GM23248 (cell line): ENCODE measurements around the gene KLHL4. TPM values are rescaled to one million over a fixed set of nuclear protein-coding genes. Genes with fewer than 3 reads are reported as not detected.

ENCODE experiments used
- DNase-seq: peaks from one replicate; pipeline ENCODE4 v3.0.0-alpha.2; 2015
- H2AFZ ChIP-seq: fragments of 200-600 bp; sonication (generic); 2 replicates; pipeline ENCODE4 v1.6.1; 2016; ENCODE audit warnings: antibody characterized with exemption
- H3F3A ChIP-seq: fragments of 200-600 bp; sonication (generic); 2 replicates; pipeline ENCODE4 v1.6.1; 2016; ENCODE audit warnings: mild to moderate bottlenecking, antibody characterized with exemption, mixed run types; ENCODE audit not compliant: insufficient read depth
- H3K27ac ChIP-seq: fragments of 200-600 bp; sonication (generic); 2 replicates; pipeline ENCODE4 v1.5.1; 2016; ENCODE audit warnings: mild to moderate bottlenecking
- H3K27me3 ChIP-seq: fragments of 200-600 bp; sonication (generic); replicated peaks from 2 replicates; pipeline ENCODE4 v1.6.1; 2016; ENCODE audit warnings: mild to moderate bottlenecking; ENCODE audit not compliant: insufficient read depth
- H3K36me3 ChIP-seq: fragments of 200-600 bp; sonication (generic); 2 replicates; pipeline ENCODE4 v1.6.1; 2016; ENCODE audit warnings: low read depth, mild to moderate bottlenecking
- H3K4me1 ChIP-seq: fragments of 200-600 bp; sonication (generic); 2 replicates; pipeline ENCODE4 v1.6.1; 2016; ENCODE audit warnings: mild to moderate bottlenecking; ENCODE audit not compliant: insufficient read depth
- H3K4me2 ChIP-seq: fragments of 200-600 bp; sonication (generic); one replicate; pipeline ENCODE4 v1.6.1; 2016; ENCODE audit warnings: mild to moderate bottlenecking; ENCODE audit not compliant: unreplicated experiment
- H3K4me3 ChIP-seq: fragments of 200-600 bp; sonication (generic); 2 replicates; pipeline ENCODE4 v1.5.1; 2016; ENCODE audit warnings: mild to moderate bottlenecking
- H3K79me2 ChIP-seq: fragments of 200-600 bp; sonication (generic); 2 replicates; pipeline ENCODE4 v1.6.1; 2016; ENCODE audit warnings: mild to moderate bottlenecking; ENCODE audit not compliant: insufficient read depth
- H3K9ac ChIP-seq: fragments of 200-600 bp; sonication (generic); 2 replicates; pipeline ENCODE4 v1.6.1; 2016; ENCODE audit warnings: mild to moderate bottlenecking
- H3K9me2 ChIP-seq: fragments of 200-600 bp; sonication (generic); 2 replicates; pipeline ENCODE4 v1.6.1; 2016; ENCODE audit warnings: mixed run types, mild to moderate bottlenecking, moderate library complexity; ENCODE audit not compliant: insufficient read depth
- H3K9me3 ChIP-seq: fragments of 200-600 bp; sonication (generic); one replicate; pipeline ENCODE4 v1.6.1; 2017; ENCODE audit warnings: low read depth
- H4K20me1 ChIP-seq: fragments of 200-600 bp; sonication (generic); 2 replicates; pipeline ENCODE4 v1.6.0; 2016; ENCODE audit not compliant: insufficient read depth
- EZH2 ChIP-seq: fragments of 200-600 bp; sonication (generic); IDR thresholded peaks from 2 replicates; pipeline ENCODE4 v1.6.1; 2018; ENCODE audit warnings: antibody characterized with exemption, mild to moderate bottlenecking; ENCODE audit not compliant: insufficient read depth, poor library complexity, severe bottlenecking
- EZH2phosphoT487 ChIP-seq: fragments of 200-600 bp; sonication (generic); IDR thresholded peaks from 2 replicates; pipeline ENCODE4 v1.6.1; 2018; ENCODE audit warnings: antibody characterized with exemption, moderate library complexity, mild to moderate bottlenecking, low read depth; ENCODE audit not compliant: insufficient read depth
- WGBS, 2 experiments: methylation state at CpG; one replicate each; pipeline ENCODE4 v1.1.6; 2015 to 2017; ENCODE audit warnings: low lambda C conversion rate in 2 of 2, low coverage in 1 of 2; ENCODE audit errors: missing lambda C conversion rate in 2 of 2; 5-methylcytosine and 5-hydroxymethylcytosine counted together
- in situ Hi-C: fragments of 300-500 bp; cut with MboI; formaldehyde crosslinking; loops from 2 replicates; pipeline ENCODE4 v1.15.0; 2020
- polyA plus RNA-seq: library from polyadenylated mRNA; unstranded; fragments of >200 nt; fragmentation: Nextera tagmentation; extraction: Ambion mirVana; gene quantifications from 2 replicates; pipeline ENCODE4 v1.2.1, GENCODE V29; 2016
- total RNA-seq: library from RNA; depleted of rRNA; stranded (reverse); fragments of >200 nt; shearing (Covaris generic); gene quantifications from 2 replicates; pipeline ENCODE4 v1.2.3, GENCODE V29; 2014

KLHL4 gene
- total and polyA plus RNA-seq, 2 experiments from 2014 or later: 0.11 TPM; not detected in 1

GRCh38 chrX:87528487-87528886 is 10.9 kb downstream of the KLHL4 start:
- no peak for DNase-seq
- Histone ChIP-seq H4K20me1 (no peaks in the 10 kb centered on the region), H3K9ac (no peak overlapping the region), H3K4me2 (no peak overlapping the region), H2AFZ (no peak overlapping the region), H3K4me1 (no peaks in the 10 kb centered on the region), H3K4me3 (no peak overlapping the region), H3K36me3 (no peaks in the 10 kb centered on the region), H3K79me2 (no peaks in the 10 kb centered on the region), H3K9me3 (no peaks in the 10 kb centered on the region), H3K27me3 (no peaks in the 10 kb centered on the region), H3F3A (no peaks in the 10 kb centered on the region), H3K27ac (no peak overlapping the region), H3K9me2 (no peaks in the 10 kb centered on the region)
- 26 to 36% methylated on average over 9 to 10 of the region's 10 CpGs for WGBS, 2 experiments
- in situ Hi-C loops: no loop called here
- TF ChIP-seq EZH2 (no peak), EZH2phosphoT487 (no peak)

- WGBS, 2 experiments: 0 to 11% methylated on average over 1 of the region's 1 CpG
- H3K9ac ChIP-seq: no peak overlapping the region
- H3K79me2 ChIP-seq: no peaks in the 10 kb centered on the region
- H4K20me1 ChIP-seq: no peaks in the 10 kb centered on the region
- in situ Hi-C loops: no loop called here
- no peak overlapping the region for H3K4me3 ChIP-seq
- no peak overlapping the region for H2AFZ ChIP-seq
- H3K27ac ChIP-seq: no peak overlapping the region
- H3K4me1 ChIP-seq: no peaks in the 10 kb centered on the region
- no peak for DNase-seq
- H3K36me3 ChIP-seq: no peaks in the 10 kb centered on the region
- TF ChIP-seq EZH2phosphoT487 (no peak), EZH2 (no peak)
- no peak overlapping the region for H3K4me2 ChIP-seq
- no peaks in the 10 kb centered on the region for H3K27me3 ChIP-seq
- no peaks in the 10 kb centered on the region for H3K9me3 ChIP-seq
- H3K9me2 ChIP-seq: no peaks in the 10 kb centered on the region
- H3F3A ChIP-seq: no peaks in the 10 kb centered on the region
These were observed 54.4 kb downstream of the KLHL4 start for GRCh38 chrX:87571964-87572363.

- Histone ChIP-seq H2AFZ (no peak overlapping the region), H3K4me3 (no peak overlapping the region), H4K20me1 (no peaks in the 10 kb centered on the region), H3K27ac (no peak overlapping the region), H3K4me2 (no peak overlapping the region), H3K9me2 (no peaks in the 10 kb centered on the region), H3K27me3 (no peaks in the 10 kb centered on the region), H3F3A (no peaks in the 10 kb centered on the region), H3K4me1 (no peaks in the 10 kb centered on the region), H3K9ac (no peak overlapping the region), H3K36me3 (no peaks in the 10 kb centered on the region), H3K9me3 (no peaks in the 10 kb centered on the region), H3K79me2 (no peaks in the 10 kb centered on the region)
- in situ Hi-C loops: no loop called here
- no peak for DNase-seq
- WGBS, 2 experiments: 5 to 7% methylated on average over 3 of the region's 3 CpGs
- TF ChIP-seq EZH2phosphoT487 (no peak), EZH2 (no peak)
These were observed 55.3 kb downstream of the KLHL4 start for GRCh38 chrX:87572901-87573300.

GRCh38 chrX:87578978-87579377 is 61.4 kb downstream of the KLHL4 start:
- Histone ChIP-seq H3K4me1 (no peaks in the 10 kb centered on the region), H3F3A (no peaks in the 10 kb centered on the region), H3K9me3 (no peaks in the 10 kb centered on the region), H3K27ac (no peak overlapping the region), H3K9me2 (no peaks in the 10 kb centered on the region), H3K36me3 (no peaks in the 10 kb centered on the region), H2AFZ (no peak overlapping the region), H3K4me3 (no peak overlapping the region), H4K20me1 (no peaks in the 10 kb centered on the region), H3K9ac (no peak overlapping the region), H3K79me2 (no peaks in the 10 kb centered on the region), H3K4me2 (no peak overlapping the region), H3K27me3 (no peaks in the 10 kb centered on the region)
- no peak for DNase-seq
- 0 to 25% methylated on average over 1 of the region's 1 CpG for WGBS, 2 experiments
- TF ChIP-seq EZH2phosphoT487 (no peak), EZH2 (no peak)
- in situ Hi-C loops: no loop called here

- no peak overlapping the region for H3K4me2 ChIP-seq
- TF ChIP-seq EZH2phosphoT487 (no peak), EZH2 (no peak)
- H3K9me3 ChIP-seq: no peaks in the 10 kb centered on the region
- DNase-seq: no peak
- no peaks in the 10 kb centered on the region for H3K79me2 ChIP-seq
- no peaks in the 10 kb centered on the region for H4K20me1 ChIP-seq
- no peak overlapping the region for H3K4me3 ChIP-seq
- no peak overlapping the region for H2AFZ ChIP-seq
- in situ Hi-C loops: no loop called here
- no peaks in the 10 kb centered on the region for H3K36me3 ChIP-seq
- H3K4me1 ChIP-seq: no peaks in the 10 kb centered on the region
- H3K27me3 ChIP-seq: no peaks in the 10 kb centered on the region
- no peak overlapping the region for H3K9ac ChIP-seq
- no peak overlapping the region for H3K27ac ChIP-seq
- H3F3A ChIP-seq: no peaks in the 10 kb centered on the region
- H3K9me2 ChIP-seq: no peaks in the 10 kb centered on the region
- WGBS, 2 experiments: 40% methylated on average over 2 of the region's 2 CpGs; no CpG with 5 or more reads in 1 of the 2 experiments
These were observed 63.3 kb downstream of the KLHL4 start for GRCh38 chrX:87580862-87581261.
